Measurements from ENCODE around the gene WNT3A. TPM values are rescaled to one million over a fixed set of nuclear protein-coding genes. Genes with fewer than 3 reads are reported as not detected.
A peak's percentile ranks its signal among the peaks of the same experiment; 100 is the strongest.

Gene WNT3A
- total RNA-seq, 2 donors from 2014 or later: 0.14 TPM; not detected in 1

GRCh38 chr1:228100822-228101613 lies 94.2 kb downstream of the WNT3A start:
- ATAC-seq: no peak
- no peak for DNase-seq
- intact Hi-C loops (cut with DNase I, micrococcal nuclease): no loop called here

GRCh38 chr1:228101614-228101993 lies 94.8 kb downstream of the WNT3A start:
- intact Hi-C loops (cut with DNase I, micrococcal nuclease): no loop called here
- DNase-seq: peak in 1 of 2 donors; percentile 53
- peak; percentile 19 for ATAC-seq

- intact Hi-C loops (cut with DNase I, micrococcal nuclease): no loop called here
- DNase-seq (peak; percentile 68 to 70), ATAC-seq (peak; percentile 54)
These were observed 95.4 kb downstream of the WNT3A start for GRCh38 chr1:228101994-228102790.

GRCh38 chr1:228102791-228103620 lies 96.2 kb downstream of the WNT3A start, which contains the start of gene C1orf35:
Gene C1orf35 (minus strand): TSS chr1:228103325. CDS start chr1:228103227, 98 bp downstream.
- DNase-seq: peak; percentile 94 to 96
- ATAC-seq: peak; percentile 82
- intact Hi-C loops (cut with DNase I, micrococcal nuclease): no loop called here

GRCh38 chr1:228104526-228105269 lies 97.9 kb downstream of the WNT3A start:
- no peak for ATAC-seq
- intact Hi-C loops (cut with DNase I, micrococcal nuclease): no loop called here
- DNase-seq: no peak

GRCh38 chr1:228105270-228105995 lies 98.6 kb downstream of the WNT3A start:
- DNase-seq: no peak
- ATAC-seq: no peak
- intact Hi-C loops (cut with DNase I, micrococcal nuclease): no loop called here

- ATAC-seq (no peak), DNase-seq (no peak)
- intact Hi-C loops (cut with DNase I, micrococcal nuclease): no loop called here
These were observed 99.4 kb downstream of the WNT3A start for GRCh38 chr1:228105996-228106799.

- no peak for ATAC-seq
- no peak for DNase-seq
- intact Hi-C loops (cut with DNase I, micrococcal nuclease): no loop called here
These were observed 99.9 kb downstream of the WNT3A start for GRCh38 chr1:228106800-228107054.

GRCh38 chr1:228107636-228108035 lies 100.8 kb downstream of the WNT3A start:
- intact Hi-C loops (cut with DNase I, micrococcal nuclease): no loop called here
- no peak for ATAC-seq
- DNase-seq: no peak

- intact Hi-C loops (cut with DNase I, micrococcal nuclease): no loop called here
- DNase-seq (no peak), ATAC-seq (no peak)
These were observed 101.4 kb downstream of the WNT3A start for GRCh38 chr1:228108055-228108690.

GRCh38 chr1:228108742-228109072 lies 101.9 kb downstream of the WNT3A start:
- intact Hi-C loops (cut with DNase I, micrococcal nuclease): no loop called here
- ATAC-seq (no peak), DNase-seq (no peak)

- intact Hi-C loops (cut with DNase I, micrococcal nuclease): no loop called here
These were observed 102.5 kb downstream of the WNT3A start, which contains the start of gene MRPL55 for GRCh38 chr1:228109073-228109961. Gene MRPL55 (minus strand): TSS chr1:228109299. CDS start chr1:228108260, 1,039 bp downstream.

GRCh38 chr1:228109962-228110488 lies 103.2 kb downstream of the WNT3A start:
- intact Hi-C loops (cut with DNase I, micrococcal nuclease): no loop called here
- ATAC-seq: peak; percentile 1

More at GRCh38 chr1:228109073-228109961, 102.5 kb downstream of the WNT3A start, which contains the start of gene MRPL55:
- ATAC-seq: peak; percentile 97
- peak; percentile 97 to 99 for DNase-seq

GRCh38 chr1:228110556-228110955 lies 103.8 kb downstream of the WNT3A start:
- intact Hi-C loops (cut with DNase I, micrococcal nuclease): no loop called here
- DNase-seq (no peak), ATAC-seq (no peak)

More at GRCh38 chr1:228109962-228110488, 103.2 kb downstream of the WNT3A start:
- no peak for DNase-seq

Measured in left colon (tissue), 2 donors.